KMS-11 (cell line): ENCODE results near the gene FAM135A.

Source experiments
- H2AFZ ChIP-seq: fragments of 200-600 bp; sonication (generic); 2 replicates; pipeline ENCODE4 v1.6.1; 2016; ENCODE audit warnings: antibody characterized with exemption, mixed run types, low read depth
- H3K27ac ChIP-seq: fragments of 200-600 bp; sonication (generic); 2 replicates; pipeline ENCODE4 v1.6.1; 2016; ENCODE audit warnings: mild to moderate bottlenecking, mixed run types
- H3K27me3 ChIP-seq: fragments of 200-600 bp; sonication (generic); 2 replicates; pipeline ENCODE4 v1.6.1; 2017; ENCODE audit warnings: mild to moderate bottlenecking, low read depth, mixed run types, moderate library complexity; ENCODE audit not compliant: insufficient read depth
- H3K36me3 ChIP-seq: fragments of 200-600 bp; sonication (generic); 2 replicates; pipeline ENCODE4 v1.6.1; 2017; ENCODE audit warnings: mild to moderate bottlenecking, mixed run types; ENCODE audit not compliant: insufficient read depth
- H3K4me1 ChIP-seq: fragments of 200-600 bp; sonication (generic); 2 replicates; pipeline ENCODE4 v1.6.1; 2016; ENCODE audit warnings: mild to moderate bottlenecking, low read depth, mixed run types; ENCODE audit not compliant: poor library complexity, severe bottlenecking
- H3K4me2 ChIP-seq: fragments of 200-600 bp; sonication (generic); 2 replicates; pipeline ENCODE4 v1.7.0; 2016; ENCODE audit warnings: mild to moderate bottlenecking, mixed run types
- H3K4me3 ChIP-seq: fragments of 200-600 bp; sonication (generic); IDR thresholded peaks from 2 replicates; pipeline ENCODE4 v1.6.1; 2017; ENCODE audit warnings: low read depth, low read length, mixed read lengths; ENCODE audit not compliant: insufficient read depth
- H3K79me2 ChIP-seq: fragments of 200-600 bp; sonication (generic); 2 replicates; pipeline ENCODE4 v1.6.1; 2016; ENCODE audit warnings: low read depth, mixed run types; ENCODE audit not compliant: insufficient read depth
- H3K9ac ChIP-seq: fragments of 200-600 bp; sonication (generic); 2 replicates; pipeline ENCODE4 v1.6.1; 2016; ENCODE audit warnings: mild to moderate bottlenecking, mixed run types
- H4K20me1 ChIP-seq: fragments of 200-600 bp; sonication (generic); 2 replicates; pipeline ENCODE4 v1.6.1; 2016; ENCODE audit warnings: mild to moderate bottlenecking, mixed run types; ENCODE audit not compliant: insufficient read depth
- CTCF ChIP-seq: fragments of 200-600 bp; sonication (generic); conservative IDR thresholded peaks from 2 replicates; pipeline ENCODE4 v1.6.1; 2017; ENCODE audit warnings: low read depth, mild to moderate bottlenecking, antibody characterized with exemption, low read length, moderate library complexity, mixed read lengths

Gene FAM135A

GRCh38 chr6:70415247-70415646 lies 1.9 kb downstream of the FAM135A start:
- Histone ChIP-seq H3K79me2 (peaks cover 10% of the 10 kb centered on the region), H3K4me2 (peak overlapping the region; percentile 93), H3K27me3 (no peaks in the 10 kb centered on the region), H2AFZ (no peak overlapping the region), H3K27ac (no peak overlapping the region), H3K36me3 (no peaks in the 10 kb centered on the region), H3K4me3 (no peak overlapping the region), H3K9ac (no peak overlapping the region), H3K4me1 (peaks cover 18% of the 10 kb centered on the region), H4K20me1 (no peaks in the 10 kb centered on the region)
- TF ChIP-seq CTCF, result no peak

- H3K27ac ChIP-seq, result no peak overlapping the region
- no peak for TF ChIP-seq CTCF
- H2AFZ ChIP-seq, result no peak overlapping the region
- peaks cover 10% of the 10 kb centered on the region for H3K79me2 ChIP-seq
- H3K4me1 ChIP-seq, result peaks cover 18% of the 10 kb centered on the region
- no peaks in the 10 kb centered on the region for H3K36me3 ChIP-seq
- H3K4me2 ChIP-seq, result peak overlapping the region; percentile 93
- no peak overlapping the region for H3K4me3 ChIP-seq
- no peaks in the 10 kb centered on the region for H4K20me1 ChIP-seq
- H3K27me3 ChIP-seq, result no peaks in the 10 kb centered on the region
- no peak overlapping the region for H3K9ac ChIP-seq
Measured at GRCh38 chr6:70415660-70416059, 2.4 kb downstream of the FAM135A start.

GRCh38 chr6:70421509-70421908 lies 8.2 kb downstream of the FAM135A start:
- Histone ChIP-seq H3K79me2 (no peaks in the 10 kb centered on the region), H3K36me3 (no peaks in the 10 kb centered on the region)

GRCh38 chr6:70423189-70424134 lies 10.2 kb downstream of the FAM135A start:
- no peak for TF ChIP-seq CTCF
- H4K20me1 ChIP-seq, result no peaks in the 10 kb centered on the region
- H3K79me2 ChIP-seq, result no peaks in the 10 kb centered on the region
- H3K4me3 ChIP-seq, result no peak overlapping the region
- no peaks in the 10 kb centered on the region for H3K4me1 ChIP-seq
- no peaks in the 10 kb centered on the region for H3K36me3 ChIP-seq
- H3K27ac ChIP-seq, result no peak overlapping the region
- no peak overlapping the region for H2AFZ ChIP-seq
- H3K27me3 ChIP-seq, result no peaks in the 10 kb centered on the region
- no peak overlapping the region for H3K9ac ChIP-seq
- no peak overlapping the region for H3K4me2 ChIP-seq

More at GRCh38 chr6:70421509-70421908, 8.2 kb downstream of the FAM135A start:
- H4K20me1 ChIP-seq, result no peaks in the 10 kb centered on the region
- no peak overlapping the region for H3K4me3 ChIP-seq
- no peaks in the 10 kb centered on the region for H3K27me3 ChIP-seq
- H2AFZ ChIP-seq, result no peak overlapping the region
- H3K4me2 ChIP-seq, result no peak overlapping the region
- TF ChIP-seq CTCF, result no peak
- H3K4me1 ChIP-seq, result peaks cover 3% of the 10 kb centered on the region
- H3K27ac ChIP-seq, result no peak overlapping the region
- H3K9ac ChIP-seq, result no peak overlapping the region
